ENCODE results near the gene NDUFAF7.
"Not testable (repeated sequence)": the region's sequence is repeated elsewhere in the genome, so short reads cannot be mapped to it uniquely, and the experiment has no call there.

NDUFAF7 gene

DNA sequence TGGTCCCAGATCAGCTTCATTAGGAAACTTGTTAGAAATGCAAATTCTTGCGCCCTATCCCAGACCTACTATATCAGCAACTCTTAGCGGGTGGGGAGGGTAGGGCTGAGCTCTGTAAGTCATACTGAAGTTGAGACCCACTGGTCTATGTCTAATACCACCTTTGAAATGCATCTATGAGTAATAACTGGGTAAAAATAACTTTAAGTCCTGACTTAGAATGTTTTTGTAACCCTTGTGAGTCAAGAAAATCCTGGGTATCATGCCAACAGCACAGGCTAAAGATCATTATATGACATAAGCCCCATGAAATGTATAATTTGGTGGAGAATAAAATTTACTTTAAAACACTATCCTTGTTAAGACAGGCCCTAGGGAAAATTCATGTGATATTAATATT is 51.7 kb downstream of the NDUFAF7 start:
- DNase-seq = no peak

GRCh38 chr2:37284381-37284780 is 52.9 kb downstream of the NDUFAF7 start:
- DNase-seq = no peak

DNA sequence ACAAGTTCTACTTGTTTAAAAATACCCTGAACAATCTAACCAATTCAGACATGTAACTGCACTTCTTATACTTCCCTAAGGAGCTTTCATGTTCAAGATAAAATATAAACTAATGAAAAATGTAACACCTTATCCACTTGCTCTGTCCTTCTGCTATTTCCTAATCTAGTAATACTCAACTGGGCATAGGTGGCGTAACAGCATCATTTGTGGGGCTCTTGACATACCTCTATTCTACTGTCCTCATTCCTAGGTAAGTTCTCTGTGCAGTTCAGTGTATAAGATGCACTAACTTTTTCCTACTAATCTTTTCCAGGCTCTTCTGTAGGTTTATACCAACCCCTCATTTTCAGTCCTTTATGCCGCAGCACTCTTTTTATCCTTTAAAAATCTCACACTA is 56.5 kb downstream of the NDUFAF7 start:
- peak in 1 of 2 donors; percentile 11 for DNase-seq

DNA sequence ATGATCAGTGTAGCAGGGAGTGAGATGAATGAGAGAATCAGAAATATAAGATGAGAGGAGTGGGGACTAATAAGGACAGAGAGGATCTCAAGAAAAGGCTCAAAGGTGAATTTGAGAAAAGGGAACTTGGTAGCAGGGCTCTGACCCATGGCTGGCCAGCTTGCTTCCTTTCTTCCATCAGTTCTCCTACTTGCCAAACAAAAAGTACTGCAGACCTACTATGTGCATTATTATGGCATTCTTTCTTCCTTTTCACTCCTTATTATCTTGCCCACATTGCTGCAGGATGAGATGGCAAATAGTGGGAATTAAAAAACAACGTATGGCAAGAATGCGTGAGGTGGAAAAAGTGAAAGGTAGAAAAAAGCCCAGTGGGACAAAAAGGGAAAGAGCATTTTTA is 60.2 kb downstream of the NDUFAF7 start:
- no peak for DNase-seq

- not testable (repeated sequence) for DNase-seq
These were observed 63.4 kb downstream of the NDUFAF7 start for GRCh38 chr2:37294858-37295257.

- DNase-seq = no peak
These were observed 64.1 kb downstream of the NDUFAF7 start for GRCh38 chr2:37295469-37296073.

DNA sequence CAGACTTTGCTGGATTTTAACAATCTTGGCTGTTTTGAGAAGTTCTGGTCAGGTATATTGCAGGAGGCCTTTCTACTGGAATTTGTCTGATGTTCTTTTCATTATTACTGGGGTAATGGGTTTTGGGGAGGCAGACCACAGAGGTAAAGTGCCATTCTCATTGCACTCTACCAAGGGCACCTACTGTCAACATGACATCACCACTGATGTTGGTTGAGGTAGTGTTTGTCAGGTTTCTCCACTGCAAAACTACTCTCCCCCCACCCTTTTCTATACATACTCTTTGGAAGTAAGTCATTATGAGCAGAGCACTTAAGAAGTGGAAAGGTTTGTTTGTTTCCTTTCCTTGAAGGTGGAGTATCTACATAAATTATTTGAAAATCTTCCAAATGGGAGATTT is 66.2 kb downstream of the NDUFAF7 start:
- no peak for DNase-seq

All from CD4-positive, alpha-beta T cell treated with Interferon alpha-2 for 1 hour (primary cell).